Activated T-cell treated with anti-CD3 and anti-CD28 coated beads, Interleukin-2, amount 50 U/mL, for 4 hours (primary cell): ENCODE results near the gene UNC5A. TPM values are rescaled to one million over a fixed set of nuclear protein-coding genes. Genes with fewer than 3 reads are reported as not detected.

Experiments used
- ATAC-seq, 2 donors: fragments of 200-7000 bp; cut with Tn5 transposase; one replicate each; pipeline ENCODE4 v1.10.0; 2021
- DNase-seq: peaks from one replicate; pipeline ENCODE4 v3.0.0-alpha.2; 2020
- H3K27me3 Mint-ChIP-seq: one replicate; pipeline ENCODE4 v1.8.0; 2021; ENCODE audit warnings: low read depth, mixed read lengths
- H3K36me3 Mint-ChIP-seq: one replicate; pipeline ENCODE4 v1.8.0; 2022; ENCODE audit warnings: mixed read lengths; ENCODE audit not compliant: insufficient read depth
- H3K4me1 Mint-ChIP-seq: one replicate; pipeline ENCODE4 v1.8.0; 2021; ENCODE audit warnings: low read depth, mixed read lengths
- H3K4me3 Mint-ChIP-seq: one replicate; pipeline ENCODE4 v1.8.0; 2021; ENCODE audit warnings: mild to moderate bottlenecking, moderate library complexity, mixed read lengths
- H3K9me3 Mint-ChIP-seq: one replicate; pipeline ENCODE4 v1.8.0; 2021; ENCODE audit warnings: mixed read lengths
- total RNA-seq, 3 donors: library from RNA; stranded (reverse); gene quantifications; one replicate each; pipeline ENCODE4 v1.2.1, GENCODE V29; 2021

The UNC5A gene
- total RNA-seq, 3 donors from 2014 or later = not detected

DNA sequence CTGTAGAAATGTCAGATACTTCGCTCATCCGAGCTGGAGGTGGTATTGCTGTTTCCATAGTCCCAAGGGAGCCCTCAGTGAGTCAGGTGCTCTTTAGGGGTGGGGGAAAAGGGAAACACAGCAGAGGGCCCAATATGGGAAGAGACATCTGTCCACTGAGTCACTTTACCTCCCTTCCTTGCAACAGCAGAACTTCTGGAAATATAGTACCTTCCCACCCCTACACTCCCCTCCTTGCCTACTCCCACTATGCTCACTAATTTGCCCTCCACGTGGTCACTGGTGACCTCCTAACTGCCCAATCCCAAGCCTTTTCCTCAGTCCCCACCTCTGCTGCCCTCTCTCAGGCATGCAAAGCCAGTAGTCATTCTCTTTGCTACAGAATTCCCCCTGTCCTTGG is 86.9 kb downstream of the UNC5A start:
- no peak for ATAC-seq
- Mint-ChIP-seq H3K4me3 (no peak overlapping the region), H3K9me3 (no peaks in the 10 kb centered on the region), H3K27me3 (no peaks in the 10 kb centered on the region), H3K4me1 (peaks cover 25% of the 10 kb centered on the region), H3K36me3 (peaks cover 7% of the 10 kb centered on the region)
- no peak for DNase-seq

DNA sequence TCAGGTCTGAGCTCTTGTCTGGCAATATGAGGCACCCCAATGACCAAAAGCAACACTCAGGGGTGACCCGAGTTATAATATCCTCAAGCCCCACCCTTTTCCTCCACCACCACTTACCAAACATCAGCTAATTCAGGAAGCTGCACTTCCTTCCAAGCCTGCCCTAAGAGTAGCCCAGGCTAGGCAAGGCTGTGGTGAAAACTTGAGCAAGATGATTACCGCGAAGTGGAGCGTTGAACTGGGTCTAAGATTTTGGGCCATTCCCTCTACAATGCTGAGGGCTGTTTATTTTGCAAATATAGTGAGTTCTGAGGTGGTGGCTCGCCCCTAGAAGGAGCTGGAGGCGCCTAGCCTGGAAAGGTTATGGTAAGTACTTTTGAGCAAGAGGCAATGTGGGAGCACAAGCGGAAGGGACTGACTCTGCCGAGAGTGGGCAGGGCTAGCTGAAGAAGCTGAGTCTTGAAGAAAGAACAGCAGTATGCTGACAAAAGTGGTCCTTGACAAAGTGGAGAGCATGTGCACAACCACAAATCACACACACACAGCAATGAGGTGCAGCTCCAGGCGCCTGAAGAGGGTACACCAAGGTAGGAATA is 89.0 kb downstream of the UNC5A start, which contains the start of gene HK3:
HK3 (minus strand) TSS at position 51 of the 596 bp plus-strand sequence. CDS start 3,187 bp downstream, outside the sequence.
- Mint-ChIP-seq H3K4me1 (peaks cover 30% of the 10 kb centered on the region), H3K36me3 (peaks cover 21% of the 10 kb centered on the region), H3K4me3 (no peak within 1 kb of the TSS), H3K9me3 (no peaks in the 10 kb centered on the region), H3K27me3 (no peaks in the 10 kb centered on the region)
- ATAC-seq (no peak), DNase-seq (no peak)

DNA sequence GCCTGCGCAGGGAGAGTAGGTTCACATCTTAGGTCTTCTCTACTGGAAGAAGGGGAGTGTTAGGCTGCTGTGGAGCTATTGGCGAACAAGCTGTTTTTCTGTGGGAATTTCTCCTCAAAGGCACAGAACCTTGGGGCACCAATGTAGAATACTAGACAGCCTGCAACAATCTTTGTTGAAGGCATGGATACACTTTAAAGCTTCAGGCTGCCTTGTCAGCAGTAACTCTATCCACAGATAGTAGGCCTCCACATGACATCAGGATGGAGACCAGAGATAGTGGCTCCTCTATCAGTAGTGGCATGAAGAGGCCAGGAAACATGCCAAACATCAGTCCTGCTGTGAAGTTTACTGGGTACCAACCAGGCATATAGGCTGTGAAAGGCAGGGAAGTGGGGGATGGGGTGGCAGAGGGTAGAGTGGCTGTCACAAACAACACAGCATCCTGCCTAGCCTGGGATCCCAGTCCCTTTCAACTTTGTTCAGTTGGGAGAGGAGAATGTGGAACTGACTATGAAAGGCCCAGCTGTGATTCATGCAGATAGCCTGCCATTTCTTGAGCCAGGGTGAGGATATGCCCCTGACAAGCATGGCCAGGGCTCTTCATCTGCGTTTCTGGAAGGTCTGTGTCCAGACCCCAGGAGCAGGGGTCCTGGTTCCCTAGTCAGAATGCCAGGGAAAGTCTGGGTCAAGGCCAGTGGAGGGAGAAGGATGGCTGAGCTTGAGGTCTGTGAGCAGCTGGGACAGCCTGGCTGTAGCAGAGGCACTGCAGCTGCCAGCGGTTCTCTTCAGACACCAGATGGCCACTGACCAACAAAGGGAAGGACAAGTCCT is 89.8 kb downstream of the UNC5A start:
- Mint-ChIP-seq H3K36me3 (peaks cover 25% of the 10 kb centered on the region), H3K4me1 (peaks cover 30% of the 10 kb centered on the region), H3K9me3 (no peaks in the 10 kb centered on the region), H3K27me3 (no peaks in the 10 kb centered on the region), H3K4me3 (no peak overlapping the region)
- ATAC-seq = no peak
- no peak for DNase-seq

DNA sequence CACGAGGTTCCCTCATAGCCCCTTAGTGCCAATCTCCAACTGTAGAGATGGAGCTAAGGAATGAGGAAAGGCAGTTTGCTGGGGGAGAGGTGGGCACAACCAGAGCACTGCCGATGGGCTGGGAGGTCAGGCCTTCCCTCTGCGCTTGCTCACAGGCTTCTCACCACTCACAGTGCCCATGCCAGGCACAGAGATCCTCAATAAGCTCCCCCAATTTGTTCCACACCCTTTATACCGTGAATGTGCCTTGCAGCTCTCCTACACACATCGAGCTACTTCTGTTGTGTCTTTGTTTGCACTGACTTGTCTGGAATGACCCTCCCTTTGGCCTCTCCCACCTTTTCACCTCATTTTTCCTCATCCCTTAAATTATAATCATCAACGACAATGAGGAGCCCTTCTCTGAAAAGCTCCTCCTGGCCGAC is 90.4 kb downstream of the UNC5A start:
- no peak for DNase-seq
- Mint-ChIP-seq H3K4me1 (peaks cover 32% of the 10 kb centered on the region), H3K4me3 (no peak overlapping the region), H3K27me3 (no peaks in the 10 kb centered on the region), H3K9me3 (no peaks in the 10 kb centered on the region), H3K36me3 (peaks cover 32% of the 10 kb centered on the region)
- ATAC-seq = no peak

DNA sequence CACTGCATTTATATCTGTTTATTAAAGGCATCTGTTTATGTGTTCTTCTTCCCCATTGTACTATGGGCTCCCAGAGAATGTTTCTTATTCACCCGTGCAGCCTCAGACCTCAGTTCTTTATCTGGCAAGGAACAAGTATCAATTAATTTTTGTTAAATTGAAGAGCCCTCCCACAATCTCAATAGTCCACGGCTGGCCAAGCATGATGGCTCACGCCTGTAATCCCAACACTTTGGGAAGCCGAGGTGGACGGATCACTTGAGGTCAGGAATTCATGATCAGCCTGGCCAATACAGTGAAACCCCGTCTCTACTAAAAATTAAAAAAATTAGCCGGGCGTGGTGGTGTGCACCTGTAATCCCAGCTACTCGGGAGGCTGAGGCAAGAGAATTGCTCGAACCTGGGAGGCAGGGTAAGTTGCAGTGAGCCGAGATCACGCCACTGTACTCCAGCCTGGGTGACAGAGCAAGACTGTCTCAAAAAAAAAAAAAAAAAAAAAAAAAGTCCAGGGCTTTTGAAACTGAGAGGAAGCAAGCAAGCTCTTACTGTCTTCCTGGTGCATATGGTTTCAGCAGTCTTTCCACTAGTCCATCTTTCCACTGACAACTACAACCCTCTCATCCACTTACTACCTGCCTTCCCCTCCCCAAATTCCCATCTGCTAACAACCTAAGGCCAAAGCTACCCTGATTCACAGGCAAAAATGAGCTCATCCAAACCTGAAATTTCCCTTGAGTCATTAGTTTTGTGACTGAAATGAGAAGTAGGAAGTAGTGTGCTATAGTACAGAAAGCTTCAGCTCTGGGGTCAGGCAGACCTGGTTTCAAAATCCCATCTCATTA is 91.1 kb downstream of the UNC5A start:
- Mint-ChIP-seq H3K4me1 (peaks cover 32% of the 10 kb centered on the region), H3K27me3 (no peaks in the 10 kb centered on the region), H3K4me3 (no peak overlapping the region), H3K9me3 (no peaks in the 10 kb centered on the region), H3K36me3 (peaks cover 38% of the 10 kb centered on the region)
- peak; percentile 91 to 93 for ATAC-seq
- DNase-seq = no peak

DNA sequence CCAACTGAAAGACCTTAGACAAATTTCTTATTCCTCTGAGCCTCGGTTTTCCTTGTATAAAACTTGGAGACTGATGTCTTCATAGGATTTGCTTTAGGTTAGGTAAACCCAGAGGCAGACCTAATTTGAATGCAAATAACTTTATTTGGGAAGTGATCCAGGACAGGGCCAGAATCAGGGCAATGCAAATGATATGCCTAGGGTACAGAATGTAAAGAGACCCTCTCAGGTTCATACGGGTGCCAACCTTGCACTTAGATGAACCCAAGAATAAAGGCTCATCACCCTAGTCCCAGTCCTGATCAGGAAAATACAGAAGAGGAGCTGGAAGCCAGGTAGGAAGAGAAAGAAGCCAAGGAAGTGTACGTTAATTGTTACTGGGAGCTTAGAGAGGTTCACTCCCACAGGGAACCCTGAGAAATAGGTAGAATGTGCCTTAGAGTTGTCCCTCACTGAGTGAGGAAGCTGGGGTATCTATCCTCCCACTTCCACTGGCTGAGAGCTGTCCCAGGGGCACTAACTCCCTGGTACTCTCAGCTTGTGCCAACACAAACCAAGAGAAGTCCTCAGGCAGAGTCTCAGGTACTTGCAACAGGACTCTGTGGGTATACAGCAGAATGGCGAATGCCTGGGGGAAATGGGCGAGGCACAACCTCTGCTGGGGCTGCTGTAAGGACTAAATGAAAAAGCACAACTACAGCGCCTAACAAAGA is 91.9 kb downstream of the UNC5A start:
- Mint-ChIP-seq H3K4me1 (peaks cover 32% of the 10 kb centered on the region), H3K9me3 (no peaks in the 10 kb centered on the region), H3K36me3 (peaks cover 41% of the 10 kb centered on the region), H3K27me3 (no peaks in the 10 kb centered on the region), H3K4me3 (no peak overlapping the region)
- ATAC-seq (peak in 1 of 2 donors; percentile 9), DNase-seq (no peak)

DNA sequence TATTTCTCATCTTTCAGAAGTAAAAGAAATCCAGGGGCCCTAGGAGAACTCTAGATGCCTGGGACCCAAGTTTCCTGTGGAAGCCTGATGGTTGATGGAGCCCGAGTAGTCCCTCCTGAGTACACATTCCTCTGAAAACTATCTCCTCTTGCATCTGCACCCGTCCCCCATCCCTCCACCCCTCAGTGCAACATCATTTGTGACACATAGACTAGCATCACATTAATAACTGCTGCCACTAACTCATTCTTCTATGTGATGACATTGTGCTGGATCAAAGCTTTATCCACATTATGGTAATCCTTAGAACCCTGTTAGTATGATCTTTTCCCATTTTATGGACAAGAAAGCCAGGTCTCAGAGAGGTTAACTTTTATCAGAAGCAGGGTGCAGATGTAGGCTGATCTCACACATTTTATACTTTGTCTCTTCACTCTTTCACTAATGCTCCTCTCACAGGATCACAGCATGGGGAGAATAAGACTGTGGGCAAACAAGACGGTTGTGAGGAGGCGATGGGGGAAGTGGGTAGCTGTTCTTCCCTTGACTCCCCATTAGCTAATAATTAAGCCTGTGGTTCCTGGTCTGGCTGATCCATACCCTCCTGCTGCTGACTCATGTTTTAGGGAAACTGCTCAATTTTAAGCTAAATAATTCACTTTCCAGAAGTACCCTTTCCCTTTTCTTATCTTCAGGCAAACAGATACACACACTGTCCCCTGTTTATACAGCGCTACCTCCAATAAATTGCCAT is 92.7 kb downstream of the UNC5A start:
- no peak for DNase-seq
- H3K9me3 Mint-ChIP-seq = no peaks in the 10 kb centered on the region
- H3K27me3 Mint-ChIP-seq = no peaks in the 10 kb centered on the region
- peaks cover 46% of the 10 kb centered on the region for H3K36me3 Mint-ChIP-seq
- no peak for ATAC-seq
- peaks cover 32% of the 10 kb centered on the region for H3K4me1 Mint-ChIP-seq
- H3K4me3 Mint-ChIP-seq = no peak overlapping the region

DNA sequence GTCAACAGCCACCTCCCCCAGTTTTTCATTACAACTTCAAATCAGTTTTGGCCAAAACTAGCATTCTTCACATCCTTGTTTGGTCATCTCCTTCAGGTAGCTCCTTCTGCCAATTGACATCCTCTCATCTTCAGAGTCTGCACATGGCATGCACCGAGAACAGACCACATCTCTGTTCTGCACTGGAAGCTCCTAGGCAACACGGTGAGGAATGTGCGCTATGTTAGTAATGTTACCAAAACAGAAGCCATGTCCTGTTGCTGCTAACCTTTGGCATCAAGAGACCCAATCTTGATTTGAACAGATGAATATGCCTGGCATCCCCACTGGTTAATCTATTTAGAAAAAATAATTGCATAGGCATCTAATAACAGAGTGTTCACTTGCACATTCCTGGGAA is 93.9 kb downstream of the UNC5A start:
- Mint-ChIP-seq H3K27me3 (no peaks in the 10 kb centered on the region), H3K4me3 (no peak overlapping the region), H3K4me1 (peaks cover 28% of the 10 kb centered on the region), H3K9me3 (no peaks in the 10 kb centered on the region), H3K36me3 (peaks cover 52% of the 10 kb centered on the region)
- no peak for DNase-seq
- no peak for ATAC-seq

DNA sequence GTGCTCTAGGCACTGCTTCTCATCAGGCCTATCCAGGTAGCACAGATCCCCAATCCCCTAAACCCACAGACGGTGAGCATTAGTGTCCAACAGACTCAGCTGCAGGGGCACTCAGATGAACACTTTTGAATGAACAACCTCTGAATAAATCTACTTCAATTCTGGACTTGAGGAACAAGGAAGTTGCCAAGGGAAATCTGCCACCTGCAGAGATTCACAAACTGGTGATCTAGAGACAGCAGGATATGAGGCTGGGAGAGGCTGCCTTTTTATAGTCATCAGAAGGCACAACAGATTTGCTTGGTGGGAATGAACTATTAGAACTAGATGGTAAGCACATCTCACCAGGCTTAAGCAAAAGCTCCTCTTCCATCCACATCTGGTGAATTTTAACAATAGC is 95.8 kb downstream of the UNC5A start:
- no peak for DNase-seq
- Mint-ChIP-seq H3K36me3 (peaks cover 51% of the 10 kb centered on the region), H3K27me3 (no peaks in the 10 kb centered on the region), H3K9me3 (no peaks in the 10 kb centered on the region), H3K4me1 (peaks cover 26% of the 10 kb centered on the region), H3K4me3 (no peak overlapping the region)
- no peak for ATAC-seq

DNA sequence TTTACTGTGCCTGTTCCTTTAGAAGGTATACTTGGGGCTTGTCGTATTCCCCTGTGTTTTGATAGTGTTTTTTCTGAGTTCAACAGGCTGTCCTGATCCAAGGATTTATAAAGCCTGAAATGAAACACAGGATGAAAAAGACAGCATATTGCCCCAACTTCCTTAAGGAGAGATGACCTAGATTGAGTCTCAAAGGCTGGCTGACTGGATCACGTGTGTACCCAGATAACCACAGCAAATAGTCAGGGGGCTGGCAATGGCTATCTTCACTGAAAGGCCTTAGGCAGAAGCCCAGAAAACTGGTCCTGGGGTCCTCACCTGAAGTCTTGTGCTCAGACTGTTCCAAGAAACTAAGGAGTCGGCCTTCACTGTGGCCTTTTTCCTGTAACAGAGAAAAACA is 96.4 kb downstream of the UNC5A start:
- H3K9me3 Mint-ChIP-seq = no peaks in the 10 kb centered on the region
- H3K27me3 Mint-ChIP-seq = no peaks in the 10 kb centered on the region
- H3K4me1 Mint-ChIP-seq = peaks cover 22% of the 10 kb centered on the region
- DNase-seq (no peak), ATAC-seq (no peak)
- H3K36me3 Mint-ChIP-seq = peaks cover 50% of the 10 kb centered on the region
- no peak overlapping the region for H3K4me3 Mint-ChIP-seq

DNA sequence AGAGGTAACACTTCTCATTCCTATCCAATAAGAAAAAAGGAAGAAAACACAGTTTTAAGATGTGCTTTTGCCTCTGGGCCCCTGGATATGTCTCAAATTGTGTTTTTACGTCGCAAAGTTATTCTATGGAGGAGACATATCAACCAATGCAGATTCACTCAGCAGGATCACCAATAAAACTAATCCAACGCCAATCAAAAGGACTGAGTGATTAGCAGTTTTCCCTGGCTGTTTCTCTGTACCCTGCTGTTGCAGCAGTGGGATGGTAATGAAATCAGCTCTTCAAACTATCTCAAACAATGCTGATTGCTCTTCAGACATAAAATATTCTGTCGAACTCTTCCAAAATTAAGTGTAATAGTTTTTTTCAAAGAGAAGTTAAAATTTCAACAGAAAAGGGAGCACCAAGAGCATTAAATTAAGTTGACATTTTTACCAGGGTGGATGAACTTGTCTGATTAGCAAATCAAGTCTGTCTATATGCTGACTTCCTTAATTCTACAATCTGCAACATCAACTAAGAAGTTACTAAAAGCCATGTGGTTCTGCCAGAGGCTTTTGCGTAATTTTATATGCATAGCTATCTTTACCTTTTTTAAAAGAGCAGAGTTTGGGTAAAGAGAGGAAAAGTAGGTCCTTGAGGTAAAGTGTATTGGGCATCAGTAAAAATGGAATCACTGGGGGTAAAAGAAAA is 98.5 kb downstream of the UNC5A start:
- Mint-ChIP-seq H3K4me3 (no peak overlapping the region), H3K4me1 (peaks cover 13% of the 10 kb centered on the region), H3K9me3 (no peaks in the 10 kb centered on the region), H3K36me3 (peaks cover 44% of the 10 kb centered on the region), H3K27me3 (no peaks in the 10 kb centered on the region)
- DNase-seq = no peak
- ATAC-seq = no peak

DNA sequence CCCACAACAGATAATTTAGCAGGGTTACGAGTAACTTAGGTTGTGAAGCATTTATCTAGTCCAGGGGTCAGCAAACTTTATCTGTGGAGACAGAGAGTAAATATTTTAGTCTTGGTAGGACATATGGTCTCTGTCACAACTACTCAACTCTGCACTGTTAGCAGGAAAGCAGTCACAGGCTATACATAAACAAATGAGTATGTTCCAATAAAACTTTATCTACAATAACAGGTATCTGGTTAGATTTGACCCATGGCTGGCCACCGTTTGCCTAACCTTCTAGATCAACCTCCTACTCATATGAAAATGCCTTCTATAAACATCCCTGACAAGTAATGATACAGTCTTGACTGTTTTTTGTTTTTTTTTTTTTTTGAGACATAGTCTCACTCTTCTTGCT is 101.8 kb downstream of the UNC5A start:
- H3K4me1 Mint-ChIP-seq = peaks cover 18% of the 10 kb centered on the region
- peaks cover 32% of the 10 kb centered on the region for H3K36me3 Mint-ChIP-seq
- ATAC-seq = no peak
- no peaks in the 10 kb centered on the region for H3K9me3 Mint-ChIP-seq
- no peak overlapping the region for H3K4me3 Mint-ChIP-seq
- no peaks in the 10 kb centered on the region for H3K27me3 Mint-ChIP-seq
- DNase-seq = no peak

DNA sequence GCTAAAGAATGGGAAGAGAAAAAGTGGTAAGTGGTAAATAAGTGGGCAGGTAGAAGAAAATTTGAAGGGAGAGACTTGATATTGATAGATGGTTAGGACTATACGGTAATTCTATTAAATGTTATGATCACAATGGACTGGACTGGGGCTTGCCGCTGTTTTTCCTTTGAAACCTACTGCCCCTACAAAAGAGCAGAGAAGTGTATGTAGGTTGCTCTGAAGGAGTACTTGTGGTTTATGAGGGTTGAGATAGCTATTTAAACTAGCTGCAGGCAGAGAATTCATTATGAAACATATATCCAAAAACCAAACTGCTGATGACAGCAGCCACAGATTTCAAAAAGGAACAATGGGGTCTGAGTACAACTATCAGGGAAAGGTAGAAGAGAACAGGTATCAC is 105.5 kb downstream of the UNC5A start:
- peaks cover 12% of the 10 kb centered on the region for H3K4me1 Mint-ChIP-seq
- H3K9me3 Mint-ChIP-seq = no peaks in the 10 kb centered on the region
- ATAC-seq (no peak), DNase-seq (no peak)
- H3K36me3 Mint-ChIP-seq = peaks cover 34% of the 10 kb centered on the region
- no peaks in the 10 kb centered on the region for H3K27me3 Mint-ChIP-seq
- H3K4me3 Mint-ChIP-seq = no peak overlapping the region
